Thoracic aorta (tissue), 2 donors: ENCODE data around the gene PEAK3. TPM values are rescaled to one million over a fixed set of nuclear protein-coding genes. Genes with fewer than 3 reads are reported as not detected.

Experiments used
- ATAC-seq: fragments of 150-250 bp; one replicate; pipeline ENCODE4 v1.8.0; 2017; ENCODE audit warnings: low read depth; ENCODE audit not compliant: insufficient number of reproducible peaks, low FRiP score
- DNase-seq: peaks from one replicate; pipeline ENCODE4 v3.0.0-alpha.2; 2020; ENCODE audit warnings: low spot score
- H3K27ac ChIP-seq, 2 donors: fragments of 200-600 bp; sonication (generic); 1 replicate in 1 of 2; 2 replicates in 1 of 2; pipeline ENCODE4 v1.5.1; 2016; ENCODE audit warnings: mild to moderate bottlenecking in 2 of 2, moderate library complexity in 2 of 2
- H3K27me3 ChIP-seq: fragments of 200-600 bp; sonication (generic); replicated peaks from 2 replicates; pipeline ENCODE4 v1.6.0; 2016; ENCODE audit warnings: mild to moderate bottlenecking; ENCODE audit not compliant: insufficient read depth
- H3K36me3 ChIP-seq: fragments of 200-600 bp; sonication (generic); one replicate; pipeline ENCODE4 v1.5.1; 2016
- H3K4me1 ChIP-seq, 2 donors: fragments of 200-600 bp; sonication (generic); 1 replicate in 1 of 2; 2 replicates in 1 of 2; pipeline versions ENCODE4 v1.5.1 to v1.6.0; 2016; ENCODE audit warnings: low read depth in 2 of 2, mild to moderate bottlenecking in 1 of 2; ENCODE audit not compliant: control insufficient read depth in 1 of 2
- H3K4me3 ChIP-seq: fragments of 200-600 bp; sonication (generic); 2 replicates; pipeline ENCODE4 v1.5.1; 2016; ENCODE audit warnings: mild to moderate bottlenecking
- H3K9me3 ChIP-seq: fragments of 200-600 bp; sonication (generic); 2 replicates; pipeline ENCODE4 v1.5.1; 2016
- CTCF ChIP-seq: fragments of 200-600 bp; sonication (generic); IDR thresholded peaks from one replicate; pipeline ENCODE4 v1.5.1; 2019; ENCODE audit warnings: antibody characterized with exemption
- total RNA-seq, 2 donors: library from RNA; depleted of rRNA; stranded (reverse); fragments of >200 nt; gene quantifications; one replicate each; pipeline versions ENCODE4 v1.1.0 to v1.2.3, GENCODE V29; 2016

Gene PEAK3
- total RNA-seq, 2 donors from 2014 or later = 1.2 to 3.0 TPM

DNA sequence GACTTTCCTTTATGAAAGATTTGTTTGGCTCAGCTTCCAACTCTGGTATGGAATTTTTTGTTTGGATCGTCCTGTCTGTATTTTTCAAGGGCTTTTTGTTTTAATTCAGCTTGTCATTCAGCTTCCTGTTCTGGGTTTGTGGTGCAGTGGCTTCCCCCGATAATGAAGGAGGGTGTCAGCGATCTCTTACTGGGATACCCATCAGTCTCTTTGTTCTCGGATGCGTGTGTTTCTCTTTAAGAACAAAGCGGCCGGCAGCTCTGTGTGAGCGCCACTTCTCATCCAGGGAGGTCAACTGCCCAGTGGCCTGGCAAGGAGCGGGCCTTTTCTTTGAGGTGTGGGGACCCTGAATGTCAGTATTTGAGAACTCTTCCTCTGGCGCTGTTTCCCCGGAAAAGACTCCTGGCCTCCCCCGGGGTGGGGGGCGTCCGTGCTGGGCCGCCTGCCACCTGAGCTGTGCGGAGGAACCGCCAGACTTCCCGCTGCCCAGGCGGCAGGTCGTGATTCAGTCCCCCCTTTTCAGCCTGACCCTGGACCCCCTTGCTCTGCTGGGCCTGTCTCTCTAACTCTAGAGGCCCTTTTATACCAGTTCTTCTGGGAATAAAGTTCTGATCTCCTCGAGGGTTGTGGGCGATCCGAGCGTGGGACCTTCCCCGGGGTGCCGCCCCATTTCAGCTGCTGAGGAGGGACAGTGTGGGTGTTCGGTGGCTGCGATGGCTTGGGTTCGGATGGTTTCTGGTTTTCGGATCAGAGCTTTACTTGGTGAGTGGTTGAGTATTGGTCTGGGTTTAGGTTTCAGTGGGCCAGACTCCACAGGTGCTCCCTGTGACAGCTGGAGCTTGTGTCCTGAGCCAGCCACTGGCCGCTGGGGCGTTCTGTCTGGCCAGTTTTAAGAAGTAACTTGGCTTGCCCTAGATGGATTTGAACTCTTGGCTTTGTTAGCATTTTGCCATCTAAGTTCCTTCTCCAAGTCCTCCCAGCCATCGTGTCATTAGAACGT, 41.9 kb downstream of the PEAK3 start:
- no peak for TF ChIP-seq CTCF
- Histone ChIP-seq H3K9me3 (no peaks in the 10 kb centered on the region), H3K36me3 (peaks cover 19% of the 10 kb centered on the region), H3K4me3 (peak overlapping the region; percentile 74), H3K27ac (peak overlapping the region; percentile 81 to 82), H3K4me1 (peaks cover 49 to 71% of the 10 kb centered on the region in 2 donors), H3K27me3 (no peaks in the 10 kb centered on the region)
- no peak for ATAC-seq
- DNase-seq = no peak

DNA sequence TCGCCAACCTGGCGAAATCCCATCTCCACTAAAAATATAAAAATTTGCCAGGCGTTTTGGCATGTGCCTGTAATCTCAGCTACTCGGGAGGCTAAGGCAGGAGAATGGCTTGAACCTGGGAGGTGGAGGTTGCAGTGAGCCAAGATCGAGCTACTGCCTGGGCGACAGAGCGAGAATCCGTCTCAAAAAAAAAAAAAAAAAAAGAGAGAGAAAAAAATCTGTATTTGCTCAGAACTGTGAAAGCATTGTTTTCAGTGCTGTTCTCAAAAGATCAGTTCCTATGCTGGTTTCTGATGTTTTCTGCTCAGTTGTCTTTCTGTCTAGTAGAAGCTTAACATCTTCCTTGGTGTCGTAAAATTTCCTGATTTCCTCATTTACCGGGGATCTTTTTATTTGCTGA, 42.8 kb downstream of the PEAK3 start:
- Histone ChIP-seq H3K27ac (peak overlapping the region; percentile 81 to 82), H3K4me3 (peak overlapping the region; percentile 74), H3K9me3 (no peaks in the 10 kb centered on the region), H3K4me1 (peaks cover 51 to 80% of the 10 kb centered on the region in 2 donors), H3K27me3 (no peaks in the 10 kb centered on the region), H3K36me3 (peaks cover 10% of the 10 kb centered on the region)
- TF ChIP-seq CTCF = no peak
- ATAC-seq (no peak), DNase-seq (no peak)

DNA sequence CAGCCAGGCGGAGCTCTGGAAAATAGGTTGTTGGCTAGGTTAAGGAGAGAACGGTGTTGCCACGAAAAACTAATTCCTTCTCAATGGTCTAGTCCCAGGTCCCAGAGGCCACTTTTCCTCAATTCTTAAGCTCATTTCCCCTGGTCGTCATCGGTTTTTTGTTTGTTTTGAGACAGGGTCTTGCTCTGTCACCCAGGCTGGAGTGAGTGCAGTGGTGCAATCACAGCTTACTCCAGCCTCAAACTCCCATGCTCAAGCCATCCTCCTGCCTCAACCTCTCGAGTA, 44.2 kb downstream of the PEAK3 start:
- Histone ChIP-seq H3K27ac (peak overlapping the region in 1 of 2 donors; percentile 85), H3K27me3 (no peaks in the 10 kb centered on the region), H3K4me3 (peak overlapping the region; percentile 95), H3K36me3 (no peaks in the 10 kb centered on the region), H3K4me1 (peaks cover 51 to 79% of the 10 kb centered on the region in 2 donors), H3K9me3 (no peaks in the 10 kb centered on the region)
- no peak for TF ChIP-seq CTCF
- DNase-seq = no peak
- no peak for ATAC-seq

DNA sequence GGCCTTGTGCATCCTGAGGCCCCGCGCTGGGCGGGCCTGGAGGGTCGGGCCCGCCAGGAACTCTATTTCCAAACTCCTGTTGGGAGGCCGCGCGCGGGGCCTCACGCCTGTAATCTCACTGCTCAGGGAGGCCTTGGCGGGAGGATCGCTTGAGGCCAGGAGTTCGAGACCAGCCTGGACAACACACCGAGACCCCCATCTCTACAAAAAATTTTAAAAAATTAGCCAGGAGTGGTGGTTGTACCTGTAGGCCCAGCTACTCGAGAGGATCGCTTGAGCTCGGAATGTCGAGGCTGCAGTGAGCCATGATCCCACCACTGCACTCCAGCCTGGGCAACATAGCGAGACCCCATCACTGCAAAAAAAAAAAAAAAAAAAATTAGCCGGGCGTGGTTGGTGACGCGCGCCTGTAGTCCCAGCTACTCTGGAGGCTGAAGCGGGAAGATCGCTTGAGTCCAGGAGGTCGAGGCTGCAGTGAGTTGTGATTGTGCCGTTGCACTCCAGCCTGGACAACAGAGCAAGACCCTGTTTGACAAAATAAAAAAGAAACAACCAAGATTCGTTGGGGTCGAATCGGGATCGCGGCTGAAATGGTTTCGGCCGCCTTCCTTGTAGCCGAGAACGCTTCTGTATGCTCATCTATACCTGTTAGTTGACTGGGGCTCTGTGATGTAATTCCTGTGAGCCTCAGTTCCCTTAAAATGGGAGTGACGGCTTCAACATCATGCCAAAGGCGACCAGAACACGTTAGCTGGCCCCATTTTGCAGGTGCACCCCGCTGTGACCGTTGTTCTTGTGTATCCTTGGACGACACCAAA, 44.7 kb downstream of the PEAK3 start:
- Histone ChIP-seq H3K4me3 (peak overlapping the region; percentile 95), H3K27ac (peak overlapping the region; percentile 85 to 95), H3K36me3 (peaks cover 5% of the 10 kb centered on the region), H3K4me1 (peaks cover 48 to 73% of the 10 kb centered on the region in 2 donors), H3K27me3 (no peaks in the 10 kb centered on the region), H3K9me3 (no peaks in the 10 kb centered on the region)
- ATAC-seq (no peak), DNase-seq (no peak)
- no peak for TF ChIP-seq CTCF
